Endothelial cell of umbilical vein (primary cell): Measurements from ENCODE around the gene DNTT. TPM values are rescaled to one million over a fixed set of nuclear protein-coding genes. Genes with fewer than 3 reads are reported as not detected.

Experiments used
- BruUV-seq: library from RNA; stranded (reverse); fragments of 400-500 nt; replicated peaks from 2 replicates; lab custom pipeline; 2021; lab: Mats Ljungman, UMichigan
- CTCF ChIA-PET: fragments of 300-600, 350-600 bp; sonication (Branson Sonifier 250); formaldehyde crosslinking; loops from one replicate; lab custom pipeline; 2021; ENCODE audit warnings: antibody characterized with exemption, inconsistent platforms; lab: Charles Lee
- POLR2A ChIA-PET: fragments of 300-600, 350-600 bp; sonication (Branson Sonifier 250); formaldehyde crosslinking; loops from one replicate; lab custom pipeline; 2021; ENCODE audit warnings: antibody characterized with exemption, inconsistent platforms; lab: Charles Lee
- DNase-seq: peaks from one replicate; pipeline ENCODE4 v3.0.0-alpha.2; 2011; ENCODE audit warnings: low read depth, low spot score
- FAIRE-seq: peaks from 2 replicates; lab custom pipeline; 2011; peaks lifted over from hg19 to GRCh38; lab: Jason Lieb, UNC
- H2AFZ ChIP-seq: 2 replicates; pipeline ENCODE4 v1.6.0; 2012; ENCODE audit warnings: low read depth, low read length, control low read depth, inconsistent platforms
- H3K27ac ChIP-seq: 2 replicates; pipeline ENCODE4 v1.5.1; 2011; ENCODE audit warnings: low read depth, mild to moderate bottlenecking, control low read depth, low read length, moderate library complexity; ENCODE audit not compliant: insufficient read depth
- H3K27me3 ChIP-seq, 2 experiments: 2 replicates each; pipeline versions ENCODE4 v1.6.0 to v1.6.1; 2011; ENCODE audit warnings: low read length in 2 of 2, mixed read lengths in 1 of 2; ENCODE audit not compliant: control insufficient read depth in 2 of 2, insufficient read depth in 2 of 2
- H3K36me3 ChIP-seq, 2 experiments: 2 replicates in 1 of 2; 3 replicates in 1 of 2; pipeline ENCODE4 v1.5.1; 2011; ENCODE audit warnings: low read length in 2 of 2, mild to moderate bottlenecking in 1 of 2, moderate library complexity in 1 of 2; ENCODE audit not compliant: control insufficient read depth in 2 of 2, insufficient read depth in 2 of 2; ENCODE audit errors: extremely low read depth in 1 of 2
- H3K4me1 ChIP-seq: 3 replicates; pipeline ENCODE4 v1.5.1; 2011; ENCODE audit warnings: mild to moderate bottlenecking, low read length; ENCODE audit not compliant: control insufficient read depth, insufficient read depth; ENCODE audit errors: extremely low read depth
- H3K4me2 ChIP-seq: 2 replicates; pipeline ENCODE4 v1.6.1; 2011; ENCODE audit warnings: low read length, control low read depth, mixed read lengths; ENCODE audit not compliant: insufficient read depth
- H3K4me3 ChIP-seq, 3 experiments: fragments of 200-600 bp in 1 of 3; sonication (generic), shearing (Covaris generic) in 1 of 3; replicated peaks in 1 of 3; 2 replicates each; pipeline ENCODE4 v1.5.1; 2011 to 2016; ENCODE audit warnings: control low read depth in 3 of 3, low read length in 3 of 3, mild to moderate bottlenecking in 2 of 3, inconsistent platforms in 1 of 3, low read depth in 1 of 3, moderate library complexity in 1 of 3; ENCODE audit not compliant: insufficient read depth in 1 of 3
- H3K79me2 ChIP-seq: 2 replicates; pipeline ENCODE4 v1.6.0; 2012; ENCODE audit warnings: low read length, inconsistent platforms; ENCODE audit not compliant: control insufficient read depth, insufficient read depth
- H3K9ac ChIP-seq: replicated peaks from 2 replicates; pipeline ENCODE3; 2011; ENCODE audit warnings: low read length, control low read depth; ENCODE audit not compliant: insufficient read depth; ENCODE audit errors: extremely low read depth
- H3K9me1 ChIP-seq: replicated peaks from 3 replicates; pipeline ENCODE4 v1.6.0; 2011; ENCODE audit warnings: mild to moderate bottlenecking, low read length; ENCODE audit not compliant: control insufficient read depth, insufficient read depth; ENCODE audit errors: extremely low read depth
- H3K9me3 ChIP-seq: replicated peaks from 2 replicates; pipeline ENCODE4 v1.5.1; 2012; ENCODE audit warnings: low read length, inconsistent platforms; ENCODE audit not compliant: control insufficient read depth, insufficient read depth
- H4K20me1 ChIP-seq: replicated peaks from 2 replicates; pipeline ENCODE3; 2011; ENCODE audit warnings: mild to moderate bottlenecking, low read length; ENCODE audit not compliant: control insufficient read depth, insufficient read depth; ENCODE audit errors: extremely low read depth
- EZH2 ChIP-seq: IDR thresholded peaks from 2 replicates; pipeline ENCODE4 v1.6.1; 2012; ENCODE audit warnings: borderline replicate concordance, low read depth, mild to moderate bottlenecking, moderate library complexity, low read length, inconsistent platforms; ENCODE audit not compliant: severe bottlenecking
- FOS ChIP-seq: IDR thresholded peaks from 2 replicates; pipeline ENCODE4 v1.6.1; 2011; ENCODE audit warnings: mild to moderate bottlenecking, low read length, moderate library complexity, borderline replicate concordance; ENCODE audit not compliant: insufficient read depth
- GATA2 ChIP-seq: IDR thresholded peaks from 2 replicates; pipeline ENCODE4 v1.7.0; 2011; ENCODE audit warnings: low read depth, mild to moderate bottlenecking, moderate library complexity, mixed read lengths, low read length; ENCODE audit not compliant: insufficient read length, insufficient read depth
- POLR2AphosphoS5 ChIP-seq: IDR thresholded peaks from 2 replicates; pipeline ENCODE4 v1.6.1; 2012; ENCODE audit warnings: low read depth, mild to moderate bottlenecking, control low read depth, low read length, moderate library complexity; ENCODE audit not compliant: insufficient read depth
- dilution Hi-C: fragments of 300-500 bp; cut with MboI; formaldehyde crosslinking; loops from one replicate; pipeline ENCODE4 v1.15.0; 2019; ENCODE audit warnings: low sequenced_read_pairs; ENCODE audit not compliant: extremely low pct_ligation_motif_present
- intact Hi-C: fragments of 100-400 bp; cut with micrococcal nuclease; formaldehyde crosslinking; loops from one replicate; pipeline ENCODE4 v1.10.0; 2022
- polyA plus RNA-seq, 4 experiments: library from polyadenylated mRNA; depleted of rRNA in 3 of 4; stranded (reverse) in 3 of 4; unstranded in 1 of 4; fragments of >200 nt; gene quantifications; 2 replicates each; pipeline versions ENCODE4 v1.2.1 to v1.2.3, GENCODE V29; 2011 to 2012; ENCODE audit warnings: missing spikeins in 1 of 4
- total RNA-seq: library from RNA; stranded (reverse); gene quantifications from 2 replicates; pipeline ENCODE4 v1.2.3, GENCODE V29; 2021
- TF ChIP-seq, protein P1 (sequence below), 2 donors: IDR thresholded peaks; 1 replicate in 1 of 2; 2 replicates in 1 of 2; pipeline ENCODE4 v1.5.1; 2011; ENCODE audit warnings: low read length in 2 of 2, mild to moderate bottlenecking in 2 of 2, moderate library complexity in 2 of 2, control low read depth in 1 of 2, inconsistent platforms in 1 of 2, low read depth in 1 of 2; ENCODE audit not compliant: insufficient read depth in 1 of 2; ENCODE audit errors: extremely low read depth in 1 of 2
- TF ChIP-seq, protein P2 (sequence below): IDR thresholded peaks from 2 replicates; pipeline ENCODE4 v1.6.1; 2011; ENCODE audit not compliant: insufficient read depth, insufficient read length

DNTT gene
- total and polyA plus RNA-seq, 2 donors (not counting 3 experiments of a cell fraction or from before 2014, with no cell fraction given), result not detected

DNA sequence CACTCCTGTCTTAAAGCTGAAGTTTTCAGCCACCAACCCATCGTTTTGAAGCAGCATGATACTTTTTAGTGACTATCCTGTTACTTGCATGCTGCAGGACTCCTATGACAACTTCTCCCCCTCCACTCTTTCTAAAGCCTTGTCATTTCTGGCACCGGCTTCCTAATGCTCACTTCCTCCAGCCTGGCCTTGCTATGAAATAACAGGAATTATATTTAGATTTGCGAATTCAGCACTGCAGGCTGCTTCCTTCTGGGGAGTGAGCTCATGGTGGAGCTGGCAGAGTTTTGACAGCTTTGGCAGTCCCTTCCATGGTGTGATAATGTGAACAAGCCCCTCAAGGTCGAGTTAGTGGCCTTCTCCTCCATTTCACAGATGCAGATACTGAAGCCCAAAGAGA lies 46.3 kb upstream of the DNTT start:
- no peaks in the 10 kb centered on the region for H3K9me3 ChIP-seq
- H4K20me1 ChIP-seq, result no peaks in the 10 kb centered on the region
- TF ChIP-seq, protein P1, sequence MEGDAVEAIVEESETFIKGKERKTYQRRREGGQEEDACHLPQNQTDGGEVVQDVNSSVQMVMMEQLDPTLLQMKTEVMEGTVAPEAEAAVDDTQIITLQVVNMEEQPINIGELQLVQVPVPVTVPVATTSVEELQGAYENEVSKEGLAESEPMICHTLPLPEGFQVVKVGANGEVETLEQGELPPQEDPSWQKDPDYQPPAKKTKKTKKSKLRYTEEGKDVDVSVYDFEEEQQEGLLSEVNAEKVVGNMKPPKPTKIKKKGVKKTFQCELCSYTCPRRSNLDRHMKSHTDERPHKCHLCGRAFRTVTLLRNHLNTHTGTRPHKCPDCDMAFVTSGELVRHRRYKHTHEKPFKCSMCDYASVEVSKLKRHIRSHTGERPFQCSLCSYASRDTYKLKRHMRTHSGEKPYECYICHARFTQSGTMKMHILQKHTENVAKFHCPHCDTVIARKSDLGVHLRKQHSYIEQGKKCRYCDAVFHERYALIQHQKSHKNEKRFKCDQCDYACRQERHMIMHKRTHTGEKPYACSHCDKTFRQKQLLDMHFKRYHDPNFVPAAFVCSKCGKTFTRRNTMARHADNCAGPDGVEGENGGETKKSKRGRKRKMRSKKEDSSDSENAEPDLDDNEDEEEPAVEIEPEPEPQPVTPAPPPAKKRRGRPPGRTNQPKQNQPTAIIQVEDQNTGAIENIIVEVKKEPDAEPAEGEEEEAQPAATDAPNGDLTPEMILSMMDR (IDR thresholded peaks at IDR 0.05; ENCODE audit: extremely low read depth in 1 of 2, insufficient read depth in 1 of 2, low read depth in 1 of 2, low read length in 2 of 2), result no peak
- TF ChIP-seq POLR2AphosphoS5, result no peak
- no peak for TF ChIP-seq GATA2
- TF ChIP-seq FOS, result no peak
- TF ChIP-seq, protein P2, sequence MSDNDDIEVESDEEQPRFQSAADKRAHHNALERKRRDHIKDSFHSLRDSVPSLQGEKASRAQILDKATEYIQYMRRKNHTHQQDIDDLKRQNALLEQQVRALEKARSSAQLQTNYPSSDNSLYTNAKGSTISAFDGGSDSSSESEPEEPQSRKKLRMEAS, result no peak
- no peak for TF ChIP-seq EZH2
- H3K9ac ChIP-seq, result no peak overlapping the region
- H3K27me3 ChIP-seq, result no peaks in the 10 kb centered on the region
- H3K4me2 ChIP-seq, result no peak overlapping the region
- no TSS peak for BruUV-seq
- no peaks in the 10 kb centered on the region for H3K4me1 ChIP-seq
- no peak overlapping the region for H3K27ac ChIP-seq
- peak; percentile 19 for DNase-seq
- CTCF ChIA-PET, result interaction anchor here (5.0 kb wide), 1 partner anchor 29 kb away, joined by 27 read pairs; no protein-coding TSS in a partner anchor
- no peak overlapping the region for H2AFZ ChIP-seq
- H3K4me3 ChIP-seq, result no peak overlapping the region
- no peak for FAIRE-seq
- POLR2A ChIA-PET, result no interaction called here
- dilution Hi-C loops (no loop called here), intact Hi-C loops (no loop called here)
- no peaks in the 10 kb centered on the region for H3K36me3 ChIP-seq
- no peaks in the 10 kb centered on the region for H3K9me1 ChIP-seq
- H3K79me2 ChIP-seq, result no peaks in the 10 kb centered on the region
